HL-60 (cell line): Measurements from ENCODE around the gene STK32B.

Source experiments
- CTCF ChIP-seq: IDR thresholded peaks from one replicate; pipeline ENCODE4 v1.5.1; 2011; ENCODE audit warnings: low read length, control low read depth, inconsistent platforms; ENCODE audit not compliant: insufficient read depth
- GABPA ChIP-seq: IDR thresholded peaks from 2 replicates; pipeline ENCODE4 v1.6.1; 2012; ENCODE audit warnings: low read depth
- POLR2AphosphoS5 ChIP-seq: IDR thresholded peaks from 2 replicates; pipeline ENCODE4 v1.6.1; 2012; ENCODE audit warnings: low read depth

GRCh38 chr4:5112333-5113095 is 61.2 kb downstream of the STK32B start:
- TF ChIP-seq CTCF, result no peak
- no peak for TF ChIP-seq POLR2AphosphoS5
- TF ChIP-seq GABPA, result no peak
